ENCODE data around the gene NODAL. TPM values are rescaled to one million over a fixed set of nuclear protein-coding genes. Genes with fewer than 3 reads are reported as not detected.

Gene NODAL
- total RNA-seq, 1 donor from 2014 or later: not detected

DNA sequence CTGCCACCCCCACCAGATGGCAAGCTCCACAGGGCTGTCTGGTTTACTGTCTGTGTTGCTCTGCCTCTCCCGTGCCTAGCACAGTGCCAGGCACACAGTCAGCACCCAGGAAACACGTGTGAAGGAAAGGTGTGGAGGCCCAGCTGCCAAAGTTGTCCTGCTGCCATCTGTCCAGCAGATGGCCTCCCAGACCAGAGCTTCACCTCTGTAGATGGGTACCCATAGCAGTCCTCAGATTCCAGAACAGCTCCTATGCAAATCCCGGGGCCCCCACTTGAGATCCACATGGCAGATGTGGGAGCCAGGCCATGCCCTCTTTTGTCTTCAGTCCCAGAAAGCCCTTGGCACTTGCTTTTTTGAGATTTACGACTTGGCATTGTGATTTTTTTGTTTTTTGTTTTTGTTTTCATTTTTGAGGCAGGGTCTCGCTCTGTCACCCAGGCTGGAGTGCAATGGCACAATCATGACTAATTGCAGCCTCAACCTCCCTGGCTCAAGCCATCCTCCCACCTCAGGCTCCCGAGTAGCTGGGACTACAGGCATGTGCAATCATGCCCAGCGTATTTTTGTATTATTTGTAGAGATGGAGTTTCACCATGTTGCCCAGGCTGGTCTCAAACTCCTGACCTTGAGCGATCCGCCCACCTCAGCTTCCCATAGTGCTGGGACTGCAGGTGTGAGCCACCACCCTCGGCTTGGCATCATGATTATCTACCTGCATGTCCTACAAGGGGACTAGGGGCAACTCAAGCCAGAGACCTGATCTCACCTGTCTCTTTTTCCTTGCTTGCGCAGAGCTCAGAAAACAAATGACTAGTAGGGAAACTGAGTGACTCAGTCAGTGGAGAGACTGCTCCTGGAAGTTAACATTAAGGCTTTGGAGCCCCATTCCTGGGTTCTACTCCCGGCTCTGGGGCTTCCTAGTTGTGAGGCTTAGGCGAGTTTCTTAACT lies 20.2 kb upstream of the NODAL start:
- Histone ChIP-seq H3K9me3 (no peaks in the 10 kb centered on the region), H3K36me3 (no peaks in the 10 kb centered on the region), H3K27ac (no peak overlapping the region), H3K4me3 (no peak overlapping the region), H3K4me1 (peaks cover 18% of the 10 kb centered on the region), H3K27me3 (peaks cover 7% of the 10 kb centered on the region)
- DNase-seq (no peak), ATAC-seq (peak; percentile 72)
- TF ChIP-seq, protein P1, sequence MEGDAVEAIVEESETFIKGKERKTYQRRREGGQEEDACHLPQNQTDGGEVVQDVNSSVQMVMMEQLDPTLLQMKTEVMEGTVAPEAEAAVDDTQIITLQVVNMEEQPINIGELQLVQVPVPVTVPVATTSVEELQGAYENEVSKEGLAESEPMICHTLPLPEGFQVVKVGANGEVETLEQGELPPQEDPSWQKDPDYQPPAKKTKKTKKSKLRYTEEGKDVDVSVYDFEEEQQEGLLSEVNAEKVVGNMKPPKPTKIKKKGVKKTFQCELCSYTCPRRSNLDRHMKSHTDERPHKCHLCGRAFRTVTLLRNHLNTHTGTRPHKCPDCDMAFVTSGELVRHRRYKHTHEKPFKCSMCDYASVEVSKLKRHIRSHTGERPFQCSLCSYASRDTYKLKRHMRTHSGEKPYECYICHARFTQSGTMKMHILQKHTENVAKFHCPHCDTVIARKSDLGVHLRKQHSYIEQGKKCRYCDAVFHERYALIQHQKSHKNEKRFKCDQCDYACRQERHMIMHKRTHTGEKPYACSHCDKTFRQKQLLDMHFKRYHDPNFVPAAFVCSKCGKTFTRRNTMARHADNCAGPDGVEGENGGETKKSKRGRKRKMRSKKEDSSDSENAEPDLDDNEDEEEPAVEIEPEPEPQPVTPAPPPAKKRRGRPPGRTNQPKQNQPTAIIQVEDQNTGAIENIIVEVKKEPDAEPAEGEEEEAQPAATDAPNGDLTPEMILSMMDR (IDR thresholded peaks at IDR 0.05): peak; percentile 86
- intact Hi-C loops (cut with DNase I): loop anchor here (5.0 to 10.0 kb wide), 2 partner anchors 76 to 303 kb away; no protein-coding TSS in a partner anchor

DNA sequence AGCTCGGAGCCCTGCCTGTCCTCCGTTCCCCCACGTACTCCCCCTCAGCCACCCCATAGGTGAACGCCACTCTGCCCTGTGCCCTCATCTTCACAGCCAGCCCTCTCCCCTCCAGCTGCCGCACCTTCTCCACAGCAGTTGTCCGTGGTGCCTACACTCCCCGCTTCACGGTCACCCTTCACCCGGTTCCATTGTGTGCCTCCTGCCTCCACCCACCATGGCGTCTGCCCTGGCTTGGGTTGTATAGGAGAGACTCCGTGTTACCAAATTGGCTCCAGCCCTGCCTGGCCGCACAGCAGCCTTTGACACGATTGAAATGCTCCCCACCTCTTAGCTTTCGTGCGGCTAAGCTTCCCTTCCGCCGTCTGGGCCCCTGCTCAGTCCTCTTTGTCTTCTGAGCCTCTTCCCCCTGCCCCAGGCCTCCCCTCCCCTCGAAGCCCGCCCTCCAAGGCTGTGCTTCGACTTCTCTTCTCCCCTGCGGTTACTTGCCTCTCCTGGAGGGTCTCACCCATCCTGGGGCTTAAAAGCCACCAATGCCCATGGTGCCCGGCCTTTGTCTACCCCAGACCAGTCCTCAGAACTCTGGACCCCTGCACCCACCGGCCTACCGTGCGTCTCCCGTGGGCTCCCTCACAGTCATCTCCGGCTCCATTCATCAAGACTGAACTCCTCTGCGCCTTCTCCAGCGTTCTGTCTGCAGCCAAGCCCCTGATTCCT lies 18.5 kb upstream of the NODAL start:
- H3K9me3 ChIP-seq: no peaks in the 10 kb centered on the region
- no peaks in the 10 kb centered on the region for H3K36me3 ChIP-seq
- peaks cover 18% of the 10 kb centered on the region for H3K4me1 ChIP-seq
- H3K27me3 ChIP-seq: peaks cover 7% of the 10 kb centered on the region
- intact Hi-C loops (cut with DNase I): loop anchor here (5.0 to 10.0 kb wide), 2 partner anchors 77 to 305 kb away; no protein-coding TSS in a partner anchor
- ATAC-seq: no peak
- H3K27ac ChIP-seq: no peak overlapping the region
- no peak overlapping the region for H3K4me3 ChIP-seq
- DNase-seq: no peak
- TF ChIP-seq, protein P1 (IDR thresholded peaks at IDR 0.05): no peak

GRCh38 chr10:70459061-70459773 lies 17.7 kb upstream of the NODAL start:
- TF ChIP-seq, protein P1 (IDR thresholded peaks at IDR 0.05): no peak
- DNase-seq: no peak
- no peaks in the 10 kb centered on the region for H3K9me3 ChIP-seq
- H3K27me3 ChIP-seq: peaks cover 7% of the 10 kb centered on the region
- intact Hi-C loops (cut with DNase I): no loop called here
- no peaks in the 10 kb centered on the region for H3K36me3 ChIP-seq
- H3K4me3 ChIP-seq: no peak overlapping the region
- H3K4me1 ChIP-seq: peaks cover 18% of the 10 kb centered on the region
- no peak overlapping the region for H3K27ac ChIP-seq
- no peak for ATAC-seq

DNA sequence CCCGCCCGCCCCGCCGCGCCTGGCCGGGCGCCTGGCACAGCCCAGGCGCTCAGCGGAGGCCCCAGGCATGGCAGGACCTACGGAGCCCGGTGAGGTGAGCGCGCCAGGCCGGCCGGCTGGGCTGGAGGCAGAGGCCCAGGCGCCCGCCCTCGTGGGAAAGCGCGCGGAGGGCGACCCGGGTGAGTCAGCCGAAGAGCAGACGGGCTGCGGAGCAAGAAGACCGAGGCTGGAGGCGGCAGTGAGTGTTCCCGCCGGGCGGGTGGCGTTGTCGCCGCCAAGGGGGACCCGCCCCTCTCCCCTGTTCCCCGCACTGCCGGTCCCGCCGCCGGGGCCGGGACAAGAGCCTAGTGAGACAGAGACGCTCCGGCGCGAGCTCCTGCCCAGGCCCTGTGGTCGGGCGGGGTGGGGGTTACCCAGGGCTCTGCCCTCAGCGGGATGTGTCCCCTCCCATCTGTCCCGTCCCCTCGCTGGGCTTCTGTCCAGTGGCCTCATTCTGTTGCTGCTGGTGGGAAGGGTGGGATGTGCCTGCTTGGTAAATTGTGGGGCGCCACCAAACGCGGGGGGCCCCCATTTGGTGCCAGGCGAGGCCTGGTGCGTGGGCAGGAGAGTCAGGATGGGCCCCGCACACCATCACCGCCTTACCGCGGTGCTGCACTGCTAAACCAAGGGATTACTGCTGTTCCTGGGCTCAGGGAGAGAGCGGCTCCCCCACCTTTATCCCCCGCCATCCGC lies 17.0 kb upstream of the NODAL start:
- intact Hi-C loops (cut with DNase I): no loop called here
- Histone ChIP-seq H3K4me1 (peaks cover 18% of the 10 kb centered on the region), H3K4me3 (peak overlapping the region; percentile 41), H3K27ac (peak overlapping the region; percentile 47), H3K27me3 (peaks cover 7% of the 10 kb centered on the region), H3K9me3 (no peaks in the 10 kb centered on the region), H3K36me3 (no peaks in the 10 kb centered on the region)
- ATAC-seq: peak; percentile 85
- TF ChIP-seq, protein P1 (IDR thresholded peaks at IDR 0.05): no peak
- DNase-seq: peak; percentile 86

Measured in upper lobe of right lung (tissue), 1 donor.